GM12878 (cell line): ENCODE measurements around the gene OPCML. TPM values are rescaled to one million over a fixed set of nuclear protein-coding genes. Genes with fewer than 3 reads are reported as not detected.

Source experiments
- ATAC-seq: fragments of 200-7000 bp; cut with Tn5 transposase; 3 replicates; pipeline ENCODE4 v1.9.1; 2020; ENCODE audit warnings: mild to moderate bottlenecking, moderate library complexity
- BruUV-seq: library from RNA; stranded (reverse); fragments of 400-500 nt; replicated peaks from 2 replicates; lab custom pipeline; 2021; lab: Mats Ljungman, UMichigan
- CTCF ChIA-PET: fragments of 300-600 bp; sonication (Branson Sonifier 250); formaldehyde crosslinking; extraction: SDS; loops from one replicate; lab custom pipeline; 2021; ENCODE audit warnings: inconsistent platforms; lab: Yijun Ruan, JAX
- POLR2A ChIA-PET: fragments of 350-600 bp; formaldehyde crosslinking; extraction: SDS; loops from one replicate; lab custom pipeline; 2021; ENCODE audit warnings: inconsistent platforms; lab: Charles Lee
- RAD21 ChIA-PET: fragments of 300-600 bp; sonication (Branson Sonifier 250); formaldehyde crosslinking; loops from one replicate; lab custom pipeline; 2023; ENCODE audit warnings: antibody characterized with exemption; ENCODE audit not compliant: unreplicated experiment; lab: Charles Lee
- SMC1A ChIA-PET: fragments of 300-600 bp; sonication (Branson Sonifier 250); formaldehyde crosslinking; loops from one replicate; lab custom pipeline; 2023; ENCODE audit not compliant: unreplicated experiment, uncharacterized antibody; lab: Charles Lee
- DNase-seq: peaks from one replicate; pipeline ENCODE4 v3.0.0-alpha.2; 2011; ENCODE audit warnings: low read depth, low spot score
- FAIRE-seq: peaks from 3 replicates; lab custom pipeline; 2011; peaks lifted over from hg19 to GRCh38; lab: Jason Lieb, UNC
- H2AFZ ChIP-seq: 2 replicates; pipeline ENCODE4 v1.6.0; 2011; ENCODE audit warnings: low read depth, low read length, control low read depth; ENCODE audit not compliant: control insufficient read depth
- H3K27ac ChIP-seq: 2 replicates; pipeline ENCODE4 v1.5.1; 2011; ENCODE audit warnings: control low read depth; ENCODE audit not compliant: control insufficient read depth, insufficient read depth
- H3K27me3 ChIP-seq, 2 experiments: replicated peaks in 1 of 2; 2 replicates each; pipeline versions ENCODE4 v1.6.0 to v1.6.1; 2011; ENCODE audit warnings: low read length in 1 of 2; ENCODE audit not compliant: control insufficient read depth in 2 of 2, insufficient read depth in 2 of 2
- H3K36me3 ChIP-seq, 2 experiments: 2 replicates each; pipeline ENCODE4 v1.5.1; 2011; ENCODE audit warnings: low read length in 1 of 2; ENCODE audit not compliant: control insufficient read depth in 2 of 2, insufficient read depth in 2 of 2
- H3K4me1 ChIP-seq: 2 replicates; pipeline ENCODE4 v1.6.1; 2011; ENCODE audit warnings: mild to moderate bottlenecking, low read length, moderate library complexity, mixed read lengths; ENCODE audit not compliant: control insufficient read depth, insufficient read depth
- H3K4me2 ChIP-seq: 2 replicates; pipeline ENCODE4 v1.6.0; 2011; ENCODE audit warnings: control low read depth; ENCODE audit not compliant: control insufficient read depth, insufficient read depth
- H3K4me3 ChIP-seq: fragments of 200-600 bp; sonication (generic); 2 replicates; pipeline ENCODE4 v1.5.1; 2016
- H3K79me2 ChIP-seq: 2 replicates; pipeline ENCODE4 v1.6.0; 2011; ENCODE audit warnings: low read length; ENCODE audit not compliant: control insufficient read depth, insufficient read depth
- H3K9ac ChIP-seq: 2 replicates; pipeline ENCODE4 v1.8.0; 2011; ENCODE audit warnings: low read length, control low read depth, mixed read lengths; ENCODE audit not compliant: control insufficient read depth, insufficient read depth
- H3K9me3 ChIP-seq: replicated peaks from 3 replicates; pipeline ENCODE4 v1.5.1; 2011; ENCODE audit warnings: mild to moderate bottlenecking, low read length; ENCODE audit not compliant: control insufficient read depth, insufficient read depth
- H4K20me1 ChIP-seq: 2 replicates; pipeline ENCODE4 v1.6.0; 2011; ENCODE audit not compliant: control insufficient read depth, insufficient read depth
- HDAC2 ChIP-seq: fragments of 200-600 bp; sonication (generic); IDR thresholded peaks from 2 replicates; pipeline ENCODE4 v1.6.1; 2017
- NR2C2 ChIP-seq: IDR thresholded peaks from 2 replicates; pipeline ENCODE4 v1.6.1; 2011; ENCODE audit warnings: borderline replicate concordance, low read depth; ENCODE audit not compliant: control insufficient read depth, insufficient read length
- POLR2AphosphoS2 ChIP-seq: IDR thresholded peaks from 2 replicates; pipeline ENCODE4 v1.6.1; 2011; ENCODE audit warnings: low read depth, mild to moderate bottlenecking, low read length, improper control_type of control experiment, moderate library complexity
- SKIL ChIP-seq: fragments of 450-650 bp; IDR thresholded peaks from 2 replicates; pipeline ENCODE4 v1.6.1; 2017; ENCODE audit warnings: mild to moderate bottlenecking, low read depth, inconsistent platforms; ENCODE audit not compliant: poor library complexity, severe bottlenecking
- SRF ChIP-seq, 2 experiments: IDR thresholded peaks; 2 replicates each; pipeline ENCODE4 v1.6.1; 2011; ENCODE audit warnings: low read depth in 2 of 2, low read length in 2 of 2, mild to moderate bottlenecking in 1 of 2, moderate library complexity in 1 of 2
- WGBS: methylation state at CpG from one replicate; pipeline ENCODE4 v1.1.6; 2016; ENCODE audit warnings: low lambda C conversion rate; ENCODE audit not compliant: insufficient replicate concordance, insufficient coverage; ENCODE audit errors: missing lambda C conversion rate; 5-methylcytosine and 5-hydroxymethylcytosine counted together
- in situ Hi-C: fragments of 300-500 bp; cut with MboI; formaldehyde crosslinking; loops from 9 replicates; pipeline ENCODE4 v1.14.3; 2018; ENCODE audit warnings: mixed read lengths
- intact Hi-C: fragments of 100-400 bp; cut with micrococcal nuclease; formaldehyde crosslinking; loops from one replicate; pipeline ENCODE4 v1.14.2; 2022; ENCODE audit not compliant: unreplicated experiment
- polyA plus RNA-seq, 11 experiments: library from polyadenylated mRNA; depleted of rRNA in 4 of 11; unstranded in 6 of 11; stranded (reverse) in 5 of 11; fragments of >200 nt; fragmentation: Nextera tagmentation in 4 of 11; fragmentation: Illumina TruSeq in 1 of 11; extraction: Ambion mirVana in 4 of 11; extraction: Trizol in 1 of 11; gene quantifications; 1 replicate in 1 of 11; 2 replicates in 10 of 11; pipeline versions ENCODE4 v1.2.1 to v1.2.3, GENCODE V29; 2011 to 2016; ENCODE audit warnings: inconsistent platforms in 2 of 11, missing spikeins in 2 of 11, low read depth in 1 of 11
- total RNA-seq, 4 experiments: library from RNA; depleted of rRNA in 3 of 4; stranded (reverse); fragments of >200 nt in 3 of 4; fragmentation: Illumina TruSeq in 1 of 4; extraction: Trizol in 1 of 4; gene quantifications; 2 replicates each; pipeline versions ENCODE4 v1.2.1 to v1.2.3, GENCODE V29; 2013 to 2021

The OPCML gene
- total and polyA plus RNA-seq, 10 of the 15 experiments (the other 5 are each of a cell fraction or from before 2014, with no cell fraction given): 0.84 TPM; not detected in 9

GRCh38 chr11:132421555-132421954 is 1110.7 kb downstream of the OPCML start:
- CTCF ChIA-PET: interaction anchor here (0.6 kb wide), 1 partner anchor 1258 kb away, joined by 3 read pairs; no protein-coding TSS in a partner anchor
- H2AFZ ChIP-seq: no peak overlapping the region
- H4K20me1 ChIP-seq: no peaks in the 10 kb centered on the region
- no peak overlapping the region for H3K4me2 ChIP-seq
- FAIRE-seq (no peak), DNase-seq (no peak), ATAC-seq (no peak)
- no peaks in the 10 kb centered on the region for H3K79me2 ChIP-seq
- H3K4me3 ChIP-seq: no peak overlapping the region
- WGBS: 3% methylated on average over 2 of the region's 2 CpGs
- H3K27me3 ChIP-seq: peaks cover 0 to 7% of the 10 kb centered on the region in 2 experiments; a peak in 2 of 4 replicates
- RAD21 ChIA-PET: no interaction called here
- no peaks in the 10 kb centered on the region for H3K36me3 ChIP-seq
- in situ Hi-C loops (no loop called here), intact Hi-C loops (no loop called here)
- TF ChIP-seq SKIL: no peak
- no peak for TF ChIP-seq HDAC2
- no peak for TF ChIP-seq POLR2AphosphoS2
- H3K27ac ChIP-seq: no peak overlapping the region
- SMC1A ChIA-PET: no interaction called here
- no peaks in the 10 kb centered on the region for H3K9me3 ChIP-seq
- no TSS peak for BruUV-seq
- H3K4me1 ChIP-seq: no peaks in the 10 kb centered on the region
- no peak overlapping the region for H3K9ac ChIP-seq
- POLR2A ChIA-PET: no interaction called here

DNA sequence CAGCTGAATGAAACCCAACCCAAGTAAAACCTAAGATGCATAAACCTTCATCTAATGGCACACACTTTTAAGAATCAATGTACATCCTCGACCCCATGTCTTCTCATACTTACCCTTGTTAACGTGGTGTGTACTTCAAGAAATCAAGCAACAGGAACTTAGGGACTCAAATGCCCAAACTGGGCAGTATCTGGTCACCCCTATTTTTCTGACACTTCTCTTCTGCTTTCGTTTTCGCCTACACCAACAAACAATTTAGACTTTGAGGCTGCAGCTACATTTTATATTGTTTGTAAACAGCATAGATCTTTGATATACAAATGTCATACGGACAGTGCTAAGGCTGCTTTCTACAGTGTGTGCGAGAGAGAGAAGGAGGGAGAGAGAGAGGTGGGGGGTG is 1117.8 kb downstream of the OPCML start:
- H2AFZ ChIP-seq: no peak overlapping the region
- no peak overlapping the region for H3K4me3 ChIP-seq
- no TSS peak for BruUV-seq
- no peak overlapping the region for H3K9ac ChIP-seq
- ATAC-seq: no peak
- CTCF ChIA-PET: no interaction called here
- RAD21 ChIA-PET: no interaction called here
- H3K79me2 ChIP-seq: no peaks in the 10 kb centered on the region
- no peak overlapping the region for H3K27ac ChIP-seq
- TF ChIP-seq SRF (IDR thresholded peaks at IDR 0.05; ENCODE audit: low read depth in 2 of 2, low read length in 2 of 2) (peak in 1 of 2 experiments; percentile 65; a peak in 1 of 4 replicates), NR2C2 (no peak)
- no peaks in the 10 kb centered on the region for H4K20me1 ChIP-seq
- no peak overlapping the region for H3K4me2 ChIP-seq
- in situ Hi-C loops: no loop called here
- no peaks in the 10 kb centered on the region for H3K4me1 ChIP-seq
- DNase-seq: no peak
- WGBS: 8% methylated on average over 6 of the region's 6 CpGs
- no peaks in the 10 kb centered on the region for H3K36me3 ChIP-seq
- intact Hi-C loops: no loop called here
- H3K9me3 ChIP-seq: no peaks in the 10 kb centered on the region
- POLR2A ChIA-PET: interaction anchor here (0.6 kb wide), 1 partner anchor 1695 kb away, joined by 3 read pairs; no protein-coding TSS in a partner anchor
- SMC1A ChIA-PET: no interaction called here
- no peaks in the 10 kb centered on the region; a peak in 2 of 4 replicates for H3K27me3 ChIP-seq
- FAIRE-seq: no peak
